ENCODE measurements around the gene SMAP1. TPM values are rescaled to one million over a fixed set of nuclear protein-coding genes. Genes with fewer than 3 reads are reported as not detected.
A peak's percentile ranks its signal among the peaks of the same experiment; 100 is the strongest.

Gene SMAP1
- total RNA-seq, 2 experiments from 2014 or later, result 51.2 to 62.0 TPM

GRCh38 chr6:70685494-70686180, 18.0 kb downstream of the SMAP1 start:
- DNase-seq, result no peak
- ChIA-PET POLR2A (no interaction called here), CTCF (interaction anchor here (0.9 to 1.6 kb wide), 6 partner anchors 10 to 165 kb away, joined by 3 to 8 read pairs (median 3); no protein-coding TSS in a partner anchor)
- H3K27ac Mint-ChIP-seq, result no peak overlapping the region
- H3K36me3 Mint-ChIP-seq (ENCODE audit: low read depth), result peaks cover under 1% of the 10 kb centered on the region
- no peaks in the 10 kb centered on the region for H3K27me3 Mint-ChIP-seq
- H3K9me3 Mint-ChIP-seq, result no peaks in the 10 kb centered on the region
- peaks cover 49% of the 10 kb centered on the region for H3K4me1 Mint-ChIP-seq
- no peak overlapping the region for H3K4me3 Mint-ChIP-seq

- H3K27me3 Mint-ChIP-seq, result no peaks in the 10 kb centered on the region
- CTCF ChIA-PET, result interaction anchor here (1.2 to 1.6 kb wide), 5 partner anchors 9 to 166 kb away, joined by 3 to 8 read pairs (median 5); partner anchors contain the start of gene SMAP1
- peaks cover 45% of the 10 kb centered on the region for H3K4me1 Mint-ChIP-seq
- POLR2A ChIA-PET, result no interaction called here
- H3K4me3 Mint-ChIP-seq, result no peak overlapping the region
- peaks cover 8% of the 10 kb centered on the region for H3K9me3 Mint-ChIP-seq
- DNase-seq, result peak; percentile 53
- no peak overlapping the region for H3K27ac Mint-ChIP-seq
- H3K36me3 Mint-ChIP-seq (ENCODE audit: low read depth), result peaks cover 9% of the 10 kb centered on the region
Measured at GRCh38 chr6:70686548-70687133, 19.0 kb downstream of the SMAP1 start.

- POLR2A ChIA-PET, result no interaction called here
- Mint-ChIP-seq H3K9me3 (peaks cover 13% of the 10 kb centered on the region), H3K4me1 (peaks cover 25% of the 10 kb centered on the region), H3K36me3 (ENCODE audit: low read depth) (peaks cover 24% of the 10 kb centered on the region), H3K27ac (no peak overlapping the region), H3K4me3 (no peak overlapping the region), H3K27me3 (no peaks in the 10 kb centered on the region)
- DNase-seq, result no peak
- CTCF ChIA-PET, result interaction anchor here (1.0 to 1.3 kb wide), 3 partner anchors 8 to 170 kb away, joined by 3 to 4 read pairs (median 3); no protein-coding TSS in a partner anchor
Measured at GRCh38 chr6:70693887-70694286, 26.2 kb downstream of the SMAP1 start.

GRCh38 chr6:70694371-70694770, 26.7 kb downstream of the SMAP1 start:
- H3K9me3 Mint-ChIP-seq, result peaks cover 13% of the 10 kb centered on the region
- H3K27ac Mint-ChIP-seq, result no peak overlapping the region
- ChIA-PET CTCF (no interaction called here), POLR2A (interaction anchor here (0.6 kb wide), 1 partner anchor 10 kb away, joined by 10 read pairs; no protein-coding TSS in a partner anchor)
- no peak for DNase-seq
- no peaks in the 10 kb centered on the region for H3K27me3 Mint-ChIP-seq
- no peak overlapping the region for H3K4me3 Mint-ChIP-seq
- H3K4me1 Mint-ChIP-seq, result peaks cover 23% of the 10 kb centered on the region
- peaks cover 27% of the 10 kb centered on the region for H3K36me3 Mint-ChIP-seq (ENCODE audit: low read depth)

- Mint-ChIP-seq H3K4me1 (peaks cover 9% of the 10 kb centered on the region), H3K27ac (no peak overlapping the region), H3K27me3 (no peaks in the 10 kb centered on the region), H3K4me3 (no peak overlapping the region), H3K36me3 (ENCODE audit: low read depth) (peaks cover 36% of the 10 kb centered on the region), H3K9me3 (no peaks in the 10 kb centered on the region)
- ChIA-PET CTCF (interaction anchor here (0.6 to 2.1 kb wide), 5 partner anchors 8 to 1251 kb away, joined by 3 to 6 read pairs (median 4); no protein-coding TSS in a partner anchor), POLR2A (interaction anchor here (0.6 kb wide), 1 partner anchor 135 kb away, joined by 4 read pairs; the partner anchor contains the start of gene SDHAF4)
- DNase-seq, result no peak
Measured at GRCh38 chr6:70700922-70701876, 33.5 kb downstream of the SMAP1 start.

- Mint-ChIP-seq H3K27ac (no peak overlapping the region), H3K36me3 (ENCODE audit: low read depth) (peaks cover 13% of the 10 kb centered on the region), H3K9me3 (no peaks in the 10 kb centered on the region), H3K4me1 (peaks cover 21% of the 10 kb centered on the region), H3K27me3 (no peaks in the 10 kb centered on the region), H3K4me3 (no peak overlapping the region)
- DNase-seq, result no peak
- ChIA-PET CTCF (no interaction called here), POLR2A (no interaction called here)
Measured at GRCh38 chr6:70705772-70706171, 38.1 kb downstream of the SMAP1 start.

- ChIA-PET CTCF (interaction anchor here (1.2 to 2.0 kb wide), 4 partner anchors 13 to 178 kb away, joined by 4 to 14 read pairs (median 5); no protein-coding TSS in a partner anchor), POLR2A (interaction anchor here (0.7 kb wide), 1 partner anchor 174 kb away, joined by 3 read pairs; no protein-coding TSS in a partner anchor)
- Mint-ChIP-seq H3K27me3 (no peaks in the 10 kb centered on the region), H3K4me1 (peaks cover 19% of the 10 kb centered on the region), H3K9me3 (no peaks in the 10 kb centered on the region), H3K36me3 (ENCODE audit: low read depth) (peaks cover 8% of the 10 kb centered on the region), H3K27ac (no peak overlapping the region), H3K4me3 (no peak overlapping the region)
- DNase-seq, result peak; percentile 26
Measured at GRCh38 chr6:70706491-70707123, 38.9 kb downstream of the SMAP1 start.

GRCh38 chr6:70707893-70708292, 40.2 kb downstream of the SMAP1 start:
- ChIA-PET CTCF (interaction anchor here (1.0 to 2.0 kb wide), 5 partner anchors 14 to 177 kb away, joined by 3 to 14 read pairs (median 4); partner anchors contain the start of gene SMAP1), POLR2A (no interaction called here)
- H3K27me3 Mint-ChIP-seq, result no peaks in the 10 kb centered on the region
- H3K36me3 Mint-ChIP-seq (ENCODE audit: low read depth), result peaks cover 8% of the 10 kb centered on the region
- no peak overlapping the region for H3K27ac Mint-ChIP-seq
- H3K9me3 Mint-ChIP-seq, result no peaks in the 10 kb centered on the region
- peaks cover 25% of the 10 kb centered on the region for H3K4me1 Mint-ChIP-seq
- no peak for DNase-seq
- H3K4me3 Mint-ChIP-seq, result no peak overlapping the region

GRCh38 chr6:70708448-70708847, 40.8 kb downstream of the SMAP1 start:
- CTCF ChIA-PET, result interaction anchor here (1.7 to 2.0 kb wide), 2 partner anchors 25 to 176 kb away, joined by 6 to 14 read pairs; no protein-coding TSS in a partner anchor
- Mint-ChIP-seq H3K27me3 (no peaks in the 10 kb centered on the region), H3K4me1 (peaks cover 31% of the 10 kb centered on the region), H3K36me3 (ENCODE audit: low read depth) (peaks cover 8% of the 10 kb centered on the region), H3K27ac (no peak overlapping the region), H3K4me3 (no peak overlapping the region), H3K9me3 (peaks cover 1% of the 10 kb centered on the region)
- POLR2A ChIA-PET, result no interaction called here
- no peak for DNase-seq

GRCh38 chr6:70709826-70710225, 42.1 kb downstream of the SMAP1 start:
- Mint-ChIP-seq H3K9me3 (peaks cover 13% of the 10 kb centered on the region), H3K36me3 (ENCODE audit: low read depth) (peaks cover 15% of the 10 kb centered on the region), H3K4me1 (peaks cover 35% of the 10 kb centered on the region), H3K4me3 (no peak overlapping the region), H3K27ac (no peak overlapping the region), H3K27me3 (no peaks in the 10 kb centered on the region)
- POLR2A ChIA-PET, result no interaction called here
- CTCF ChIA-PET, result interaction anchor here (0.6 kb wide), 1 partner anchor 105 kb away, joined by 7 read pairs; no protein-coding TSS in a partner anchor
- DNase-seq, result no peak

GRCh38 chr6:70714716-70715257, 47.1 kb downstream of the SMAP1 start:
- Mint-ChIP-seq H3K4me3 (no peak overlapping the region), H3K27me3 (no peaks in the 10 kb centered on the region), H3K9me3 (peaks cover 18% of the 10 kb centered on the region), H3K36me3 (ENCODE audit: low read depth) (peaks cover 36% of the 10 kb centered on the region), H3K27ac (no peak overlapping the region), H3K4me1 (peaks cover 42% of the 10 kb centered on the region)
- no peak for DNase-seq
- CTCF ChIA-PET, result no interaction called here
- POLR2A ChIA-PET, result no interaction called here

Data from activated CD4-positive, alpha-beta T cell treated with anti-CD3 and anti-CD28 coated beads, Interleukin-2, amount 10 ng/mL, durations not matched to agents 7 days and 5 days (primary cell).